B cell (primary cell): ENCODE results near the gene MAFF.

ENCODE experiments used
- EZH2 ChIP-seq: IDR thresholded peaks from 2 replicates; pipeline ENCODE4 v1.6.1; 2012; ENCODE audit warnings: borderline replicate concordance, low read depth, mild to moderate bottlenecking, moderate library complexity, low read length; ENCODE audit not compliant: insufficient read depth, poor library complexity, severe bottlenecking
- TF ChIP-seq, protein P1 (sequence below): fragments of 200-600 bp; IDR thresholded peaks from one replicate; pipeline ENCODE4 v1.8.0; 2022; ENCODE audit warnings: antibody characterized with exemption, mild to moderate bottlenecking

- TF ChIP-seq, protein P1, sequence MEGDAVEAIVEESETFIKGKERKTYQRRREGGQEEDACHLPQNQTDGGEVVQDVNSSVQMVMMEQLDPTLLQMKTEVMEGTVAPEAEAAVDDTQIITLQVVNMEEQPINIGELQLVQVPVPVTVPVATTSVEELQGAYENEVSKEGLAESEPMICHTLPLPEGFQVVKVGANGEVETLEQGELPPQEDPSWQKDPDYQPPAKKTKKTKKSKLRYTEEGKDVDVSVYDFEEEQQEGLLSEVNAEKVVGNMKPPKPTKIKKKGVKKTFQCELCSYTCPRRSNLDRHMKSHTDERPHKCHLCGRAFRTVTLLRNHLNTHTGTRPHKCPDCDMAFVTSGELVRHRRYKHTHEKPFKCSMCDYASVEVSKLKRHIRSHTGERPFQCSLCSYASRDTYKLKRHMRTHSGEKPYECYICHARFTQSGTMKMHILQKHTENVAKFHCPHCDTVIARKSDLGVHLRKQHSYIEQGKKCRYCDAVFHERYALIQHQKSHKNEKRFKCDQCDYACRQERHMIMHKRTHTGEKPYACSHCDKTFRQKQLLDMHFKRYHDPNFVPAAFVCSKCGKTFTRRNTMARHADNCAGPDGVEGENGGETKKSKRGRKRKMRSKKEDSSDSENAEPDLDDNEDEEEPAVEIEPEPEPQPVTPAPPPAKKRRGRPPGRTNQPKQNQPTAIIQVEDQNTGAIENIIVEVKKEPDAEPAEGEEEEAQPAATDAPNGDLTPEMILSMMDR: no peak
- TF ChIP-seq EZH2: no peak
Observed at GRCh38 chr22:38257181-38257580, 55.4 kb downstream of the MAFF start.
